ENCODE measurements around the gene MAGEA3. TPM values are rescaled to one million over a fixed set of nuclear protein-coding genes. Genes with fewer than 3 reads are reported as not detected.
"Not testable (repeated sequence)": the region's sequence is repeated elsewhere in the genome, so short reads cannot be mapped to it uniquely, and the experiment has no call there.

MAGEA3 gene
- total RNA-seq = not detected in 2 replicates

- not testable (repeated sequence) for DNase-seq (ENCODE audit: low read depth)
Observed at GRCh38 chrX:152697952-152698931, at the start of gene MAGEA3. TSS of gene MAGEA3 (plus strand) at chrX:152698794. CDS start at chrX:152700833, 2,039 bp downstream.

GRCh38 chrX:152652060-152652459, 46.5 kb upstream of the MAGEA3 start:
- DNase-seq (ENCODE audit: low read depth) = no peak

GRCh38 chrX:152652467-152652866, 46.1 kb upstream of the MAGEA3 start:
- DNase-seq (ENCODE audit: low read depth) = no peak

GRCh38 chrX:152656087-152656486, 42.5 kb upstream of the MAGEA3 start:
- no peak for DNase-seq (ENCODE audit: low read depth)

- DNase-seq (ENCODE audit: low read depth) = no peak
Observed at GRCh38 chrX:152656890-152657289, 41.7 kb upstream of the MAGEA3 start.

- DNase-seq (ENCODE audit: low read depth) = no peak
Observed at GRCh38 chrX:152658302-152658701, 40.3 kb upstream of the MAGEA3 start.

GRCh38 chrX:152663086-152663485, 35.5 kb upstream of the MAGEA3 start:
- no peak for DNase-seq (ENCODE audit: low read depth)

- DNase-seq (ENCODE audit: low read depth) = no peak
Observed at GRCh38 chrX:152674135-152674534, 24.5 kb upstream of the MAGEA3 start.

GRCh38 chrX:152674652-152675051, 23.9 kb upstream of the MAGEA3 start:
- not testable (repeated sequence) for DNase-seq (ENCODE audit: low read depth)

- DNase-seq (ENCODE audit: low read depth) = not testable (repeated sequence)
Observed at GRCh38 chrX:152681012-152681411, 17.6 kb upstream of the MAGEA3 start.

GRCh38 chrX:152700390-152700789, 1.8 kb downstream of the MAGEA3 start:
- not testable (repeated sequence) for DNase-seq (ENCODE audit: low read depth)

GRCh38 chrX:152706500-152706899, 7.9 kb downstream of the MAGEA3 start:
- not testable (repeated sequence) for DNase-seq (ENCODE audit: low read depth)

- not testable (repeated sequence) for DNase-seq (ENCODE audit: low read depth)
Observed at GRCh38 chrX:152709173-152709572, 10.6 kb downstream of the MAGEA3 start, which contains the start of gene CSAG2. TSS of gene CSAG2 (minus strand) at chrX:152709273. CDS start at chrX:152709112, 161 bp downstream.

GRCh38 chrX:152713195-152713594, 14.6 kb downstream of the MAGEA3 start:
- DNase-seq (ENCODE audit: low read depth) = not testable (repeated sequence)

GRCh38 chrX:152713815-152714787, 15.5 kb downstream of the MAGEA3 start, which contains the start of gene MAGEA2B:
TSS of gene MAGEA2B (plus strand) at chrX:152714628. CDS start at chrX:152717107, 2,479 bp downstream.
- DNase-seq (ENCODE audit: low read depth) = not testable (repeated sequence)

- DNase-seq (ENCODE audit: low read depth) = no peak
Observed at GRCh38 chrX:152725409-152725808, 26.8 kb downstream of the MAGEA3 start.

- no peak for DNase-seq (ENCODE audit: low read depth)
Observed at GRCh38 chrX:152733261-152733975, 34.8 kb downstream of the MAGEA3 start, which contains the start of the genes CSAG1 and MAGEA12. TSS of gene CSAG1 (minus strand) at chrX:152733721. CDS start at chrX:152732460, 1,261 bp downstream. TSS of gene MAGEA12 (plus strand) at chrX:152733757. CDS start at chrX:152736162, 2,405 bp downstream.

GRCh38 chrX:152734143-152734858, 35.7 kb downstream of the MAGEA3 start:
- not testable (repeated sequence) for DNase-seq (ENCODE audit: low read depth)

- no peak for DNase-seq (ENCODE audit: low read depth)
Observed at GRCh38 chrX:152735101-152735500, 36.5 kb downstream of the MAGEA3 start.

- DNase-seq (ENCODE audit: low read depth) = no peak
Observed at GRCh38 chrX:152735860-152736511, 37.4 kb downstream of the MAGEA3 start.

Measured in renal cortical epithelial cell (primary cell).